SJSA1 (cell line): ENCODE data around the gene MITF. TPM values are rescaled to one million over a fixed set of nuclear protein-coding genes. Genes with fewer than 3 reads are reported as not detected.

ENCODE experiments used
- DNase-seq, 2 experiments: peaks; one replicate each; pipeline ENCODE4 v3.0.0-alpha.2; 2015 to 2020; ENCODE audit warnings: low spot score in 2 of 2, low read depth in 1 of 2
- H3K27ac ChIP-seq: fragments of 250-450 bp; sonication (Bioruptor Pico); 2 replicates; pipeline ENCODE4 v1.5.1; 2020; ENCODE audit warnings: mild to moderate bottlenecking, moderate library complexity
- H3K27me3 ChIP-seq: fragments of 250-450 bp; sonication (Bioruptor Pico); replicated peaks from 2 replicates; pipeline ENCODE4 v1.5.1; 2020; ENCODE audit warnings: mild to moderate bottlenecking, moderate library complexity
- H3K36me3 ChIP-seq: fragments of 250-450 bp; sonication (Bioruptor Pico); 2 replicates; pipeline ENCODE4 v1.5.1; 2020; ENCODE audit warnings: mild to moderate bottlenecking
- H3K4me1 ChIP-seq: fragments of 250-450 bp; sonication (Bioruptor Pico); replicated peaks from 2 replicates; pipeline ENCODE4 v1.6.1; 2021; ENCODE audit warnings: mild to moderate bottlenecking
- H3K4me3 ChIP-seq: fragments of 250-450 bp; sonication (Bioruptor Pico); 2 replicates; pipeline ENCODE4 v1.5.1; 2020; ENCODE audit warnings: mild to moderate bottlenecking
- H3K9me3 ChIP-seq: fragments of 250-450 bp; sonication (Bioruptor Pico); replicated peaks from 2 replicates; pipeline ENCODE4 v1.5.1; 2020; ENCODE audit warnings: mild to moderate bottlenecking
- total RNA-seq: library from RNA; depleted of rRNA; stranded (reverse); fragments of >200 nt; shearing (Covaris generic); gene quantifications from 2 replicates; pipeline ENCODE4 v1.2.3, GENCODE V29; 2014

The MITF gene
- total RNA-seq, 1 experiment from 2014 or later, result 16.5 TPM

DNA sequence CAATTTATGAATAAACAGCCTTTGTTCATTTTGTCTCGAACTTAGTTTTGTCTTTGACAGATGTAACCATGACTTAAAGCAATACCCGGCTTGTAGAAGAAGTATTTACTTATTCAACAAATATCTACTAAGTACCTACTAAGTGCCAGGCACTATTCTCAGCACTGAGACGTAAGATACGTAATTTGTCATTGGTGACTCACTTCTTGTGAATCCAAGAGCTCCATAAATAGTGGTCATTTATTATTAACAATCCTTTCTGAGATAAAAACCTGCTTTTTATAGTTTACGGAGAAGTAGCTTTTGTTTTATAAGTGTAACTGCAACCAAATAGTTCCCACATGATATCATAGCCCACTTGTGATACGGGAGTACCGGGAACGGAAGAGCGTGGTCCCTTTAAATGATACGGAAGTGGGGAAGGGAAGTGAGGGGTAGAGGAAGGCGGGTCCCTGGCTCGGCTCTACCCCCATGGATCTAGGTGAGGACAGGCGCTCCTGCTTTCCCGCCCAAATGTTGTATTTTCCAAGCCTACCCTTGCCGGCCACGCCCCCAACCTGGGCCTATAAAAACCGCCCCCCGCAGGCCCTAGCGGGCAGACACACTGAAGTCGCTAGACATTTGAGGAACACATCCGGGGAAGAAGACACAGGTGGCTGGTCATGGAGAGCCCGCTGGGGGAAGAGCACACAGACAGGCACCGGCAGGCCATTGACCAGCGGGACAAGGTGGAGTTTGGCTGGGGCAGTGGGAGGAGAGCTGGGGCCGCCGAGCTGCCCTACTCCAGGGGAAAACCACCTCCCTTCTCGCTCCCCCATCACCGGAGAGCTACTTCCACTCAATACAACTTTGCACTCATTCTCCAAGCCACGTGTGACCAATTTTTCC lies 260.1 kb downstream of the MITF start, which contains the start of gene SAMMSON:
Gene SAMMSON, plus strand, starts transcription at position 594 of the 888 bp plus-strand sequence.
- peaks cover 29% of the 10 kb centered on the region for H3K4me1 ChIP-seq
- H3K27ac ChIP-seq, result peak within 1 kb of the TSS; percentile 63
- peak; percentile 41 to 62 for DNase-seq
- H3K27me3 ChIP-seq, result no peaks in the 10 kb centered on the region
- no peaks in the 10 kb centered on the region for H3K36me3 ChIP-seq
- no peaks in the 10 kb centered on the region for H3K9me3 ChIP-seq
- H3K4me3 ChIP-seq, result peak within 1 kb of the TSS; percentile 20

DNA sequence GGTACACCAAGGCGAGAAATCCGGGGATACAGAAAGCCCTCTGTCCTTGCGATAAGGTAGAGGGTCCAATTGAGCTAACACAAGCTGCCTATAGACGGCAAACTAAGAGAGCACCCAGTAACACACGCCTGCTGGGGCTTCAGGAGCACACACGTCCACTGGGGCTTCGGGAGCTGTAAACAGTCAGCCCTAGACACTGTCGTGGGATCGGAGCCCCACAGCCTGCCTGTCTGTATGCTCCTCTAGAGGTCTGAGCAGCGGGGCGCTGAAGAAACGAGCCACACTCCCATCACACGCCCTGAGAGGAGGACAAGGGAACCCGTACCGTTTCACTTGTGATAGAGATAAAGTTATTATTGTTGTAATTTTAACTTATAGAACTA lies 260.8 kb downstream of the MITF start:
- Histone ChIP-seq H3K27ac (peak overlapping the region; percentile 63), H3K27me3 (no peaks in the 10 kb centered on the region), H3K9me3 (no peaks in the 10 kb centered on the region), H3K36me3 (no peaks in the 10 kb centered on the region), H3K4me1 (peaks cover 29% of the 10 kb centered on the region), H3K4me3 (no peak overlapping the region)
- DNase-seq, result peak in 1 of 2 experiments; percentile 15

- no peak overlapping the region for H3K4me3 ChIP-seq
- DNase-seq, result peak in 1 of 2 experiments; percentile 59
- 0 out of 2 replicates have a peak overlapping the region, but pooled peaks have one; percentile 16 for H3K27ac ChIP-seq
Observed at GRCh38 chr3:70000563-70001081, 261.4 kb downstream of the MITF start.

GRCh38 chr3:70003119-70003518 lies 263.9 kb downstream of the MITF start:
- peaks cover 29% of the 10 kb centered on the region for H3K4me1 ChIP-seq
- H3K4me3 ChIP-seq, result no peak overlapping the region
- no peak for DNase-seq
- H3K36me3 ChIP-seq, result no peaks in the 10 kb centered on the region
- no peaks in the 10 kb centered on the region for H3K9me3 ChIP-seq
- H3K27ac ChIP-seq, result no peak overlapping the region
- no peaks in the 10 kb centered on the region for H3K27me3 ChIP-seq

More at GRCh38 chr3:70000563-70001081, 261.4 kb downstream of the MITF start:
- Histone ChIP-seq H3K4me1 (peaks cover 29% of the 10 kb centered on the region), H3K9me3 (no peaks in the 10 kb centered on the region), H3K27me3 (no peaks in the 10 kb centered on the region), H3K36me3 (no peaks in the 10 kb centered on the region)

DNA sequence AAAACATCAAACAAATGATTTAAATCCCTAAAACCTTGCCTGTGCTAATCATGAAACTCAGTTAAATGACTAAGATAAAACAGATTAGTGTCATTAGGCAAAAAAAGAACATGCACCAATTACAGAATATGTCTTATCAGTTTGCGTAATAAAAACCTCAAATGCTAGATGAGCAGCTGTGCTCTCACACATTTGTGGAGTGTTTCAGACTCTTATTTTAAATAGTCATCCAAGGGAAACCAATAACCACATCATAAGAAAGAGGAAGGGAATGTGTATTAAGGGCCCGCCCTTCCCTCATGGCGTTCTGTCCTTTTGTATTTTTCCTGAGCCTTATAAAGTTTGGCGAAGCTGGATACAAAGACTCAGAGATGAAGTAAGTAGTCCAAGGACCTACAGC lies 266.8 kb downstream of the MITF start:
- Histone ChIP-seq H3K4me1 (peaks cover 2% of the 10 kb centered on the region), H3K4me3 (no peak overlapping the region), H3K27ac (no peak overlapping the region), H3K36me3 (no peaks in the 10 kb centered on the region), H3K9me3 (no peaks in the 10 kb centered on the region), H3K27me3 (no peaks in the 10 kb centered on the region)
- DNase-seq, result no peak

GRCh38 chr3:70010346-70010745 lies 271.1 kb downstream of the MITF start:
- no peaks in the 10 kb centered on the region for H3K36me3 ChIP-seq
- no peak for DNase-seq
- H3K9me3 ChIP-seq, result no peaks in the 10 kb centered on the region
- H3K4me3 ChIP-seq, result no peak overlapping the region
- peaks cover 4% of the 10 kb centered on the region; the same call in 1 of the 2 replicates for H3K4me1 ChIP-seq
- H3K27ac ChIP-seq, result no peak overlapping the region
- no peaks in the 10 kb centered on the region for H3K27me3 ChIP-seq

GRCh38 chr3:70011582-70011981 lies 272.3 kb downstream of the MITF start:
- H3K27me3 ChIP-seq, result no peaks in the 10 kb centered on the region
- DNase-seq, result no peak
- H3K9me3 ChIP-seq, result no peaks in the 10 kb centered on the region
- peaks cover 4% of the 10 kb centered on the region; the same call in 1 of the 2 replicates for H3K4me1 ChIP-seq
- H3K27ac ChIP-seq, result no peak overlapping the region
- no peak overlapping the region for H3K4me3 ChIP-seq
- no peaks in the 10 kb centered on the region for H3K36me3 ChIP-seq
